K562 (cell line): ENCODE data around the gene JUP. TPM values are rescaled to one million over a fixed set of nuclear protein-coding genes. Genes with fewer than 3 reads are reported as not detected.

ENCODE experiments used
- ATAC-seq: fragments of 200-7000 bp; cut with Tn5 transposase; 3 replicates; pipeline ENCODE4 v1.9.1; 2020; ENCODE audit warnings: moderate library complexity
- BruUV-seq: library from RNA; stranded (reverse); fragments of 400-500 nt; replicated peaks from 2 replicates; lab custom pipeline; 2021; lab: Mats Ljungman, UMichigan
- CTCF ChIA-PET: fragments of 300-600 bp; formaldehyde crosslinking; extraction: SDS; loops from one replicate; lab custom pipeline; 2021; ENCODE audit warnings: low intra/inter-chr PET ratio; lab: Yijun Ruan, JAX
- POLR2A ChIA-PET: fragments of 300-600, 350-650 bp; sonication (Branson Sonifier 250); formaldehyde crosslinking; extraction: SDS; loops from one replicate; lab custom pipeline; 2021; ENCODE audit warnings: antibody characterized with exemption, inconsistent platforms; lab: Yijun Ruan, JAX
- DNase-seq, 4 experiments: peaks; one replicate each; pipeline versions ENCODE4 v3.0.0 to v3.0.0-alpha.2; 2011 to 2018; ENCODE audit warnings: low spot score in 3 of 4, mixed read lengths in 3 of 4; ENCODE audit errors: extremely low read depth in 1 of 4
- FAIRE-seq: peaks from 2 replicates; lab custom pipeline; 2011; peaks lifted over from hg19 to GRCh38; lab: Jason Lieb, UNC
- H2AFZ ChIP-seq: 2 replicates; pipeline ENCODE4 v1.6.0; 2011; ENCODE audit warnings: low read depth, low read length, control low read depth, inconsistent platforms
- H3K27ac ChIP-seq: fragments of 200-600 bp; 3 replicates; pipeline ENCODE4 v1.8.0; 2011; ENCODE audit warnings: low read depth, mild to moderate bottlenecking, control low read depth, inconsistent platforms, low read length, moderate library complexity, mixed read lengths; ENCODE audit errors: extremely low read depth
- H3K27me3 ChIP-seq, 2 experiments: fragments of 300-600 bp in 1 of 2; 2 replicates in 1 of 2; 3 replicates in 1 of 2; pipeline versions ENCODE4 v1.6.0 to v1.8.0; 2011; ENCODE audit warnings: inconsistent platforms in 2 of 2, low read length in 2 of 2, mild to moderate bottlenecking in 1 of 2, mixed read lengths in 1 of 2, moderate library complexity in 1 of 2; ENCODE audit not compliant: control insufficient read depth in 2 of 2, insufficient read depth in 2 of 2
- H3K36me3 ChIP-seq: fragments of 300-600 bp; 3 replicates; pipeline ENCODE4 v1.8.0; 2011; ENCODE audit warnings: mild to moderate bottlenecking, low read length, inconsistent platforms; ENCODE audit not compliant: control insufficient read depth, insufficient read depth
- H3K4me1 ChIP-seq, 2 experiments: fragments of 200-600 bp in 1 of 2; replicated peaks in 1 of 2; 2 replicates in 1 of 2; 3 replicates in 1 of 2; pipeline versions ENCODE4 v1.5.1 to v1.8.0; 2011; ENCODE audit warnings: inconsistent platforms in 2 of 2, low read length in 2 of 2, mild to moderate bottlenecking in 1 of 2, mixed read lengths in 1 of 2, moderate library complexity in 1 of 2; ENCODE audit not compliant: control insufficient read depth in 2 of 2, insufficient read depth in 2 of 2
- H3K4me2 ChIP-seq: 2 replicates; pipeline ENCODE4 v1.6.1; 2011; ENCODE audit warnings: low read length, control low read depth, inconsistent platforms, mixed read lengths; ENCODE audit not compliant: insufficient read depth
- H3K4me3 ChIP-seq: fragments of 200-600 bp; sonication (generic), shearing (Covaris generic); 2 replicates; pipeline ENCODE4 v1.5.1; 2016; ENCODE audit warnings: control low read depth, inconsistent platforms
- H3K79me2 ChIP-seq: fragments of 200-600 bp; 3 replicates; pipeline ENCODE4 v1.8.0; 2011; ENCODE audit warnings: low read length, inconsistent platforms; ENCODE audit not compliant: control insufficient read depth, insufficient read depth
- H3K9ac ChIP-seq, 2 experiments: 2 replicates each; pipeline versions ENCODE4 v1.6.0 to v1.6.1; 2011; ENCODE audit warnings: low read depth in 2 of 2, low read length in 2 of 2, control low read depth in 1 of 2, inconsistent platforms in 1 of 2, mild to moderate bottlenecking in 1 of 2, mixed read lengths in 1 of 2; ENCODE audit not compliant: insufficient read depth in 1 of 2
- H3K9me1 ChIP-seq: one replicate; pipeline ENCODE4 v1.6.0; 2011; ENCODE audit warnings: inconsistent platforms, mild to moderate bottlenecking, low read length, moderate library complexity; ENCODE audit not compliant: control insufficient read depth, insufficient read depth
- H3K9me3 ChIP-seq: replicated peaks from 2 replicates; pipeline ENCODE4 v1.5.1; 2011; ENCODE audit warnings: low read depth, low read length, inconsistent platforms; ENCODE audit not compliant: control insufficient read depth, insufficient read depth
- H4K20me1 ChIP-seq: replicated peaks from 2 replicates; pipeline ENCODE4 v1.6.1; 2011; ENCODE audit warnings: low read length, inconsistent platforms, mixed read lengths; ENCODE audit not compliant: control insufficient read depth, insufficient read depth
- CBFA2T3 ChIP-seq: fragments of 450-650 bp; IDR thresholded peaks from 2 replicates; pipeline ENCODE4 v1.6.1; 2017
- RBM14 ChIP-seq: fragments of 200-400 bp; formaldehyde crosslinking; IDR thresholded peaks from 2 replicates; pipeline ENCODE4 v1.6.1; 2018; ENCODE audit warnings: low read depth, mild to moderate bottlenecking, low read length, moderate library complexity, borderline replicate concordance; ENCODE audit not compliant: insufficient read depth
- SIN3A ChIP-seq, 2 experiments: fragments of 150-350 bp in 1 of 2; IDR thresholded peaks; 2 replicates each; pipeline ENCODE4 v1.6.1; 2011 to 2016; ENCODE audit warnings: borderline replicate concordance in 2 of 2, low read depth in 2 of 2, low read length in 2 of 2, mild to moderate bottlenecking in 2 of 2, moderate library complexity in 2 of 2; ENCODE audit not compliant: control insufficient read depth in 1 of 2
- ZNF764 ChIP-seq: fragments of 250-450 bp; sonication (Bioruptor Pico); IDR thresholded peaks from 2 replicates; pipeline ENCODE4 v1.4.0; 2020; ENCODE audit warnings: low read depth, mild to moderate bottlenecking, moderate library complexity
- WGBS: fragments of 100-300 bp; shearing (Covaris generic); methylation state at CpG from one replicate; pipeline ENCODE4 v1.1.6; 2016; ENCODE audit warnings: low coverage, mixed read lengths; ENCODE audit not compliant: insufficient coverage; ENCODE audit errors: missing lambda C conversion rate; 5-methylcytosine and 5-hydroxymethylcytosine counted together
- in situ Hi-C: fragments of 300-500 bp; cut with MboI; formaldehyde crosslinking; loops from 4 replicates; pipeline ENCODE4 v1.15.0; 2018; ENCODE audit warnings: inconsistent platforms, mixed read lengths
- intact Hi-C: fragments of 100-400 bp; cut with micrococcal nuclease; formaldehyde crosslinking; loops from 2 replicates; pipeline ENCODE4 v1.14.2; 2022
- polyA plus RNA-seq, 8 experiments: library from polyadenylated mRNA; depleted of rRNA in 4 of 8; stranded (reverse) in 5 of 8; unstranded in 3 of 8; fragments of >200 nt; fragmentation: Nextera tagmentation in 2 of 8; fragmentation: Illumina TruSeq in 1 of 8; extraction: Ambion mirVana in 2 of 8; extraction: Trizol in 1 of 8; gene quantifications; 2 replicates each; pipeline versions ENCODE4 v1.2.1 to v1.2.3, GENCODE V29; 2011 to 2014; ENCODE audit warnings: inconsistent platforms in 1 of 8, missing spikeins in 1 of 8
- total RNA-seq, 7 experiments: library from RNA; depleted of rRNA in 6 of 7; stranded (reverse); fragments of >200 nt in 6 of 7; fragmentation: Illumina TruSeq in 2 of 7; extraction: Trizol in 2 of 7; gene quantifications; 2 replicates each; pipeline versions ENCODE4 v1.2.1 to v1.2.3, GENCODE V29; 2011 to 2021; ENCODE audit warnings: low replicate concordance in 1 of 7

JUP gene
- total and polyA plus RNA-seq, 9 of the 15 experiments (the other 6 are each of a cell fraction or from before 2014, with no cell fraction given), result 6.4 to 177 (median 31.2) TPM

GRCh38 chr17:41722231-41722630 is 64.3 kb downstream of the JUP start:
- POLR2A ChIA-PET, result interaction anchor here (0.6 to 1.7 kb wide), 2 partner anchors 32 to 904 kb away, joined by 3 read pairs; no protein-coding TSS in a partner anchor
- TF ChIP-seq CBFA2T3 (peak; percentile 35; the same call in 1 of the 2 replicates), RBM14 (no peak)
- TF ChIP-seq, all 486 proteins: peak for 1
- Histone ChIP-seq H3K79me2 (no peaks in the 10 kb centered on the region), H3K4me2 (no peak overlapping the region), H3K9ac (no peak overlapping the region; a peak in 1 of 4 replicates), H4K20me1 (no peaks in the 10 kb centered on the region), H3K9me1 (no peaks in the 10 kb centered on the region), H3K36me3 (no peaks in the 10 kb centered on the region), H3K4me1 (peaks cover 0 to 19% of the 10 kb centered on the region in 2 experiments; a peak in 3 of 5 replicates), H3K27ac (no peak overlapping the region), H3K9me3 (no peaks in the 10 kb centered on the region), H3K27me3 (peaks cover 4 to 5% of the 10 kb centered on the region in 2 experiments; a peak in 2 of 5 replicates), H3K4me3 (no peak overlapping the region), H2AFZ (no peak overlapping the region)
- WGBS, result 23% methylated on average over 7 of the region's 7 CpGs
- CTCF ChIA-PET, result no interaction called here
- FAIRE-seq, result no peak
- no peak for DNase-seq
- in situ Hi-C loops, result no loop called here
- intact Hi-C loops, result no loop called here
- ATAC-seq, result no peak
- BruUV-seq, result no TSS peak

GRCh38 chr17:41718287-41718645 is 68.2 kb downstream of the JUP start:
- H3K9ac ChIP-seq, result no peak overlapping the region; a peak in 1 of 4 replicates
- H3K36me3 ChIP-seq, result no peaks in the 10 kb centered on the region
- no peak overlapping the region for H3K27ac ChIP-seq
- H4K20me1 ChIP-seq, result no peaks in the 10 kb centered on the region
- H3K4me1 ChIP-seq, result peaks cover 0 to 6% of the 10 kb centered on the region in 2 experiments; a peak in 1 of 5 replicates
- H2AFZ ChIP-seq, result no peak overlapping the region
- H3K9me1 ChIP-seq, result no peaks in the 10 kb centered on the region
- H3K27me3 ChIP-seq, result peaks cover 7 to 11% of the 10 kb centered on the region in 2 experiments; a peak in 4 of 5 replicates
- POLR2A ChIA-PET, result interaction anchor here (0.8 to 7.8 kb wide), 3 partner anchors 12 to 28 kb away, joined by 3 to 76 read pairs (median 4); partner anchors contain the start of gene EIF1
- no TSS peak for BruUV-seq
- H3K4me2 ChIP-seq, result no peak overlapping the region
- H3K79me2 ChIP-seq, result no peaks in the 10 kb centered on the region
- in situ Hi-C loops (no loop called here), intact Hi-C loops (no loop called here)
- no peak for ATAC-seq
- 14% methylated on average over 4 of the region's 5 CpGs for WGBS
- FAIRE-seq, result no peak
- TF ChIP-seq ZNF764 (CRISPR knock-in tag) (no peak), SIN3A (IDR thresholded peaks at IDR 0.05; ENCODE audit: borderline replicate concordance in 2 of 2, control insufficient read depth in 1 of 2, low read depth in 2 of 2, low read length in 2 of 2) (no peak)
- CTCF ChIA-PET, result no interaction called here
- no peak for DNase-seq
- H3K9me3 ChIP-seq, result no peaks in the 10 kb centered on the region
- H3K4me3 ChIP-seq, result no peak overlapping the region
